ENCODE results near the gene LCOR. TPM values are rescaled to one million over a fixed set of nuclear protein-coding genes. Genes with fewer than 3 reads are reported as not detected.

Gene LCOR
- total and polyA plus RNA-seq, 9 of the 15 experiments (the other 6 are each of a cell fraction or from before 2014, with no cell fraction given), result 3.6 to 25.2 (median 14.4) TPM

- no peak for TF ChIP-seq ZC3H4 (CRISPR knock-in tag; IDR thresholded peaks at IDR 0.05; ENCODE audit: borderline replicate concordance)
- no peak for TF ChIP-seq NFXL1 (CRISPR knock-in tag; IDR thresholded peaks at IDR 0.05)
- peak; percentile 62; the same call in 1 of the 2 replicates for TF ChIP-seq PHF8 (IDR thresholded peaks at IDR 0.05; ENCODE audit: borderline replicate concordance, low read length)
- no peak for TF ChIP-seq ZFP91 (CRISPR knock-in tag; IDR thresholded peaks at IDR 0.05)
- no peak for TF ChIP-seq SIN3A (IDR thresholded peaks at IDR 0.05; ENCODE audit: borderline replicate concordance in 2 of 2, control insufficient read depth in 1 of 2, low read depth in 2 of 2, low read length in 2 of 2)
- no peak for TF ChIP-seq MAX (CRISPR knock-in tag; IDR thresholded peaks at IDR 0.05)
- TF ChIP-seq ZNF75A (CRISPR knock-in tag; IDR thresholded peaks at IDR 0.05), result no peak
- TF ChIP-seq CEBPG (CRISPR knock-in tag; IDR thresholded peaks at IDR 0.05), result no peak
- TF ChIP-seq CEBPG (tag; conservative IDR thresholded peaks at IDR 0.05 in 1 of 2, IDR thresholded peaks at IDR 0.05 in 1 of 2), result no peak
- no peak for TF ChIP-seq GATA2 (CRISPR knock-in tag; IDR thresholded peaks at IDR 0.05)
- TF ChIP-seq EWSR1 (IDR thresholded peaks at IDR 0.05; ENCODE audit: borderline replicate concordance, low read depth, partially characterized antibody), result no peak
- TF ChIP-seq HDGF (IDR thresholded peaks at IDR 0.05), result no peak
- TF ChIP-seq CREM (IDR thresholded peaks at IDR 0.05; ENCODE audit: low read depth), result 0 out of 2 replicates have a peak, but pooled peaks have one; percentile 6
- no peak for TF ChIP-seq ZNF511 (CRISPR knock-in tag; IDR thresholded peaks at IDR 0.05)
- TF ChIP-seq TAF7 (tag; IDR thresholded peaks at IDR 0.05), result peak; percentile 45; the same call in 1 of the 2 replicates
- TF ChIP-seq NFRKB (IDR thresholded peaks at IDR 0.05; ENCODE audit: low read depth), result no peak
- no peak for TF ChIP-seq SFPQ (IDR thresholded peaks at IDR 0.05; ENCODE audit: low read depth, low read length)
- no peak for TF ChIP-seq SIRT6 (IDR thresholded peaks at IDR 0.05; ENCODE audit: low read depth, low read length)
- no peak; the same call in 1 of the 2 replicates for TF ChIP-seq JUN (IDR thresholded peaks at IDR 0.05; ENCODE audit: borderline replicate concordance, low read depth, low read length)
- no peak for TF ChIP-seq JUN (CRISPR knock-in tag; IDR thresholded peaks at IDR 0.05; ENCODE audit: borderline replicate concordance)
- TF ChIP-seq ZNF445 (CRISPR knock-in tag; IDR thresholded peaks at IDR 0.05; ENCODE audit: low read depth), result no peak
- TF ChIP-seq NFIX (CRISPR knock-in tag; IDR thresholded peaks at IDR 0.05; ENCODE audit: low read depth), result no peak
- TF ChIP-seq TSC22D4 (tag; IDR thresholded peaks at IDR 0.05), result no peak
- TF ChIP-seq ZFP1 (CRISPR knock-in tag; IDR thresholded peaks at IDR 0.05), result no peak
- TF ChIP-seq KAT7 (CRISPR knock-in tag; IDR thresholded peaks at IDR 0.05; ENCODE audit: borderline replicate concordance), result no peak
These were observed at the start of gene LCOR (continued) for GRCh38 chr10:96831867-96832720.
